Transverse colon (tissue), 4 donors: ENCODE data around the gene ZC3H4.

Source experiments
- POLR2A ChIP-seq: fragments of 450-650 bp; IDR thresholded peaks from one replicate; pipeline ENCODE4 v1.6.1; 2016; ENCODE audit warnings: antibody characterized with exemption, mild to moderate bottlenecking, moderate library complexity
- POLR2AphosphoS5 ChIP-seq, 3 donors: sonication (generic); formaldehyde crosslinking; IDR thresholded peaks; one replicate each; pipeline ENCODE4 v1.6.1; 2016; ENCODE audit warnings: antibody characterized with exemption in 3 of 3
- TF ChIP-seq, protein P1 (sequence below), 5 experiments: fragments of 200-600 bp in 3 of 5; fragments of 450-650 bp in 2 of 5; sonication (generic) in 3 of 5; IDR thresholded peaks; 1 replicate in 2 of 5; 2 replicates in 3 of 5; pipeline ENCODE4 v1.5.1; 2016 to 2017; ENCODE audit warnings: antibody characterized with exemption in 5 of 5, inconsistent platforms in 3 of 5, mild to moderate bottlenecking in 2 of 5, moderate library complexity in 1 of 5

DNA sequence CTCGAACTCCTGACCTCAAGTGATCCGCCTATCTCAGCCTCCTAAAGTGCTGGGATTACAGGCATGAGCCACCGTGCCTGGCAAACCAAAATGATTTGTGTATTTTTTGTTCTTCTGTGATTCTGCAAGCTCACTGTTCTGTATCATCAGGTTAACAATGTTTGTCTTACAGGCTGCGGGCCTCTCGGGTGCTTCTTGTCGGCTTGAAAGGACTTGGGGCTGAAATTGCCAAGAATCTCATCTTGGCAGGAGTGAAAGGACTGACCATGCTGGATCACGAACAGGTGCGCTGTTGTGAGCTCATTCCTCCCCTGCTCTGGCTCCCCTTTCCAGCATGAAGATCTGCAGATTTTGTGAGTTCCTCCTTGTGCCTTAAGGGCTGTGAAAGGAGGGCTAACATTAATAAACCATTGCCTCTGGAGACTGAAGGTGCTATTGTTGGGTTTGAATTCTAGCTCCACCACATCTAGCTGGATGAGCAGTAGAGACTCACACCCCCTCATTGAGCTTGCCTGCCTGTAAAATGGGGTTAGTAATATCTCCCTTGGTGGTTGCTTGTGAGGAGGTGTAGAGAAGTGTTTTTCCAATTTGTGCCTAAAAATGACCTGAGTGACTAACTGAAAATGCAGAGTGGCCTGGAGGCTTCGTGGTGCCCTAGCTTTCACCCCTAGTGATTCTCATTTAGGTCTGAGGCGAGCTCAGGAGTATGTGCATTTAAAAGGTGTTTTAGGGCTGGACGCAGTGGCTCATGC lies 29.9 kb upstream of the ZC3H4 start:
- TF ChIP-seq, protein P1, sequence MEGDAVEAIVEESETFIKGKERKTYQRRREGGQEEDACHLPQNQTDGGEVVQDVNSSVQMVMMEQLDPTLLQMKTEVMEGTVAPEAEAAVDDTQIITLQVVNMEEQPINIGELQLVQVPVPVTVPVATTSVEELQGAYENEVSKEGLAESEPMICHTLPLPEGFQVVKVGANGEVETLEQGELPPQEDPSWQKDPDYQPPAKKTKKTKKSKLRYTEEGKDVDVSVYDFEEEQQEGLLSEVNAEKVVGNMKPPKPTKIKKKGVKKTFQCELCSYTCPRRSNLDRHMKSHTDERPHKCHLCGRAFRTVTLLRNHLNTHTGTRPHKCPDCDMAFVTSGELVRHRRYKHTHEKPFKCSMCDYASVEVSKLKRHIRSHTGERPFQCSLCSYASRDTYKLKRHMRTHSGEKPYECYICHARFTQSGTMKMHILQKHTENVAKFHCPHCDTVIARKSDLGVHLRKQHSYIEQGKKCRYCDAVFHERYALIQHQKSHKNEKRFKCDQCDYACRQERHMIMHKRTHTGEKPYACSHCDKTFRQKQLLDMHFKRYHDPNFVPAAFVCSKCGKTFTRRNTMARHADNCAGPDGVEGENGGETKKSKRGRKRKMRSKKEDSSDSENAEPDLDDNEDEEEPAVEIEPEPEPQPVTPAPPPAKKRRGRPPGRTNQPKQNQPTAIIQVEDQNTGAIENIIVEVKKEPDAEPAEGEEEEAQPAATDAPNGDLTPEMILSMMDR (IDR thresholded peaks at IDR 0.05), result no peak
- TF ChIP-seq POLR2AphosphoS5 (IDR thresholded peaks at IDR 0.05) (peak; percentile 27 to 59 (median 53)), POLR2A (no peak)
